Measurements from ENCODE around the gene PAGR1.
"Not testable (repeated sequence)": the region's sequence is repeated elsewhere in the genome, so short reads cannot be mapped to it uniquely, and the experiment has no call there.

The PAGR1 gene

DNA sequence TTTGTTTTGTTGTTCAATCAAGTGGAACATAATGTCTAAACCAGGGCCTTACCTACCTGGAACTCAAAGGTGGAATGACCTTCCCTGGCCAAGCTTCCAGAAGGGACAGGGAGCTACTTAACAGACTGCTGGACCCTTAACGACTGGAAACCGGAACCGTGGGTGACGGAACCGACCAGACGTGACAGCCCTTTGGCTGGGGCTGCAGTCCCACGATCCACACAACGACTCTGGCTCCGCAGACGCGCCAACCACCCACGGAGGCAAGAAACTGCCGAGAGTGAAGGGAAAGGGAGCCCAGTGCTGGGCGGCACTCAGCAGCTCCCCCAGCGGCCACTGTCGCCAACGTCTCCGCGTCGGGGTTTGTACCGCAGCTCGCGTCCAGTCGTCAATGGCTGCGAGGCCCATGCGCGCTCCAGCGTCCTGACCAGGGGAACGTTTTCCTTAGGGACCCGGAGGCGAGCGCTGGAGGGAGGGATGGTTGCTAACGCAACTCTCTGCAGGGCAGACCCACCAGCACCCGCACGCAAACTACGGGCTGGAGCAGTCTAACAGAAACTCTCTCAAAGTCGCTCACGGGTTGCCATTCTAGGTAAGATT lies 31.0 kb upstream of the PAGR1 start:
- Histone ChIP-seq H2AFZ (ENCODE audit: low read depth) (no peak overlapping the region), H3K79me2 (ENCODE audit: insufficient read depth, low read depth) (no peaks in the 10 kb centered on the region), H3K36me3 (ENCODE audit: insufficient read depth) (no peaks in the 10 kb centered on the region), H3K27me3 (ENCODE audit: insufficient read depth, low read depth) (no peaks in the 10 kb centered on the region), H3K4me3 (IDR thresholded peaks at IDR 0.05; ENCODE audit: insufficient read depth, low read depth, low read length) (no peak overlapping the region), H3K4me1 (ENCODE audit: low read depth, poor library complexity, severe bottlenecking) (no peaks in the 10 kb centered on the region), H3K27ac (no peak overlapping the region), H3K4me2 (no peak overlapping the region), H4K20me1 (ENCODE audit: insufficient read depth) (no peaks in the 10 kb centered on the region), H3K9ac (no peak overlapping the region)
- TF ChIP-seq, protein P1, sequence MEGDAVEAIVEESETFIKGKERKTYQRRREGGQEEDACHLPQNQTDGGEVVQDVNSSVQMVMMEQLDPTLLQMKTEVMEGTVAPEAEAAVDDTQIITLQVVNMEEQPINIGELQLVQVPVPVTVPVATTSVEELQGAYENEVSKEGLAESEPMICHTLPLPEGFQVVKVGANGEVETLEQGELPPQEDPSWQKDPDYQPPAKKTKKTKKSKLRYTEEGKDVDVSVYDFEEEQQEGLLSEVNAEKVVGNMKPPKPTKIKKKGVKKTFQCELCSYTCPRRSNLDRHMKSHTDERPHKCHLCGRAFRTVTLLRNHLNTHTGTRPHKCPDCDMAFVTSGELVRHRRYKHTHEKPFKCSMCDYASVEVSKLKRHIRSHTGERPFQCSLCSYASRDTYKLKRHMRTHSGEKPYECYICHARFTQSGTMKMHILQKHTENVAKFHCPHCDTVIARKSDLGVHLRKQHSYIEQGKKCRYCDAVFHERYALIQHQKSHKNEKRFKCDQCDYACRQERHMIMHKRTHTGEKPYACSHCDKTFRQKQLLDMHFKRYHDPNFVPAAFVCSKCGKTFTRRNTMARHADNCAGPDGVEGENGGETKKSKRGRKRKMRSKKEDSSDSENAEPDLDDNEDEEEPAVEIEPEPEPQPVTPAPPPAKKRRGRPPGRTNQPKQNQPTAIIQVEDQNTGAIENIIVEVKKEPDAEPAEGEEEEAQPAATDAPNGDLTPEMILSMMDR (conservative IDR thresholded peaks at IDR 0.05; ENCODE audit: low read depth, low read length) = no peak

DNA sequence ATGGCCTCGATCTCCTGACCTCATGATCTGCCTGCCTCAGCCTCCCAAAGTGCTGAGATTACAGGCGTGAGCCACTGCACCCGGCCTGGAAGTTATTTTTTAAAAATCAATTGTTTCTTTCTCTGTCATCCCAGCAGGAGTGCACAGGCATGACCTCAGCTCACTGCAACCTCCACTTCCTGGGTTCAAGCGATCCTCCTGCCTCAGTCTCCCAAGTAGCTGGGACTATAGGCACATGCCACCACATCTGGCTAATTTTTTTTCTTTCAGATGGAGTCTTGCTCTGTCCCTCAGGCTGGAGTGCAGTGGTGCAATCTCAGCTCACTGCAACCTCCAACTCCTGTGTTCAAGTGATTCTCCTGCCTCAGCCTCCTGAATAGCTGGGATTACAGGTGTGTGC lies 28.8 kb upstream of the PAGR1 start:
- H4K20me1 ChIP-seq (ENCODE audit: insufficient read depth); H2AFZ ChIP-seq (ENCODE audit: low read depth); H3K9ac ChIP-seq; H3K27ac ChIP-seq; H3K36me3 ChIP-seq (ENCODE audit: insufficient read depth); H3K4me3 ChIP-seq (IDR thresholded peaks at IDR 0.05; ENCODE audit: insufficient read depth, low read depth, low read length); H3K4me1 ChIP-seq (ENCODE audit: low read depth, poor library complexity, severe bottlenecking); H3K27me3 ChIP-seq (ENCODE audit: insufficient read depth, low read depth); H3K4me2 ChIP-seq: not testable (repeated sequence)
- H3K79me2 ChIP-seq (ENCODE audit: insufficient read depth, low read depth) = peaks cover 16% of the 10 kb centered on the region

DNA sequence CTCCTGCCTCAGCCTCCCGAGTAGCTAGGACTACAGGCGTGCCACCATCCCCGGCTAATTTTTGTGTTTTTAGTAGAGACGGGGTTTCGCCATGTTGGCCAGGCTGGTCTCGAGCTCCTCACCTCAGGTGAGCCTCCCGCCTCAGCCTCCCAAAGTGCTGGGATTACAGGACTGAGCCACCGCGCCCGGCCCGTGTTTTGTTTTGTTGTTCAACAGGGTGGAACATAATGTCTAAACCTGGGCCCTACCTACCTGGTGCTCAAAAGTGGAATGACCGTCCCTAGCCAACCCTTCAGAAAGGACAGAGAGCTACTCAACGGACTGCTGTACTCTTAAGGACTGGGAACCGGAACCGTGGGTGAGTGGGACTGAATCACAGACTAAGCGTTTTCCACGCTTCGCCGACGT lies 26.2 kb upstream of the PAGR1 start:
- H3K4me3 ChIP-seq (IDR thresholded peaks at IDR 0.05; ENCODE audit: insufficient read depth, low read depth, low read length) = no peak overlapping the region
- no peaks in the 10 kb centered on the region for H4K20me1 ChIP-seq (ENCODE audit: insufficient read depth)
- TF ChIP-seq, protein P1 (conservative IDR thresholded peaks at IDR 0.05; ENCODE audit: low read depth, low read length) = no peak
- peak overlapping the region; percentile 39; the same call in 1 of the 2 replicates for H3K9ac ChIP-seq
- H3K4me1 ChIP-seq (ENCODE audit: low read depth, poor library complexity, severe bottlenecking) = peaks cover 18% of the 10 kb centered on the region
- H3K79me2 ChIP-seq (ENCODE audit: insufficient read depth, low read depth) = peaks cover 43% of the 10 kb centered on the region
- H3K36me3 ChIP-seq (ENCODE audit: insufficient read depth) = no peaks in the 10 kb centered on the region
- no peaks in the 10 kb centered on the region for H3K27me3 ChIP-seq (ENCODE audit: insufficient read depth, low read depth)
- peak overlapping the region; percentile 43; the same call in 1 of the 2 replicates for H3K4me2 ChIP-seq
- peak overlapping the region; percentile 55 for H3K27ac ChIP-seq
- peak overlapping the region; percentile 88 for H2AFZ ChIP-seq (ENCODE audit: low read depth)

DNA sequence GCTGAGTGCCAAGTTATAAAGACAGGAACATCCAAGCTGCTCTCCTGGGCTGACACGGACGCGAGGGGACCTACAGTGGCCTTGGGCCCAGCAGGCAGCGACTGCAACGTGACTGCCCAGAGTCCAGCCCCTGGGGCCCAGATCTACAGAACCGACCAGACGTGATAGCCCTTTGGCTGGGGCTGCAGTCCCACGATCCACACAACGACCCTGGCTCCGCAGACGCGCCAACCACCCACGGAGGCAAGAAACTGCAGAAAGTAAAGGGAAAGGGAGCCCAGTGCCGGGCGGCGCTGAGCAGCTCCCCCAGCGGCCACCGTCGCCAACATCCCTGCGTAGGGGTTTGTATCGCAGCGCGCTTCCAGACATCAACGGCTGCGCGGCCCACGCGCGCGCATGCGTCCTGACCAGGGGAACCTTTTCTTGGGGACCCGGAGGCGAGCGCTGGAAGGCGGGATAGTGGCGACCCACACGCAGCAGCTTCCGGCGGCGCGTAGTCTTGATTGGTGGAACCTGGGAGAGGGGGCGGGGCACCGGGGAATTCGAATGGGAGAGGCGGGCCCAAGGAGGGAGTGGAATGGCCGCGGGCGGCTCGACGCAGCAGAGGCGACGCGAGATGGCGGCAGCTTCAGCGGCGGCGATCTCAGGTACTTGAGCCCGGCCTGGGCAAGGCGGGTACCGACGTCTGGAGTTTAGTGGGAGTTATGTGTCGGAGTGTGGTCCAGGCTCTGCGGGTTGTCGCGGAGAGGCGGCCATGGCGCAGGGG lies 25.6 kb upstream of the PAGR1 start, which contains the start of gene KIF22:
KIF22 (plus strand) TSS at position 569 of the 766 bp plus-strand sequence; CDS start at position 578, 9 bp downstream.
- TF ChIP-seq, protein P1 (conservative IDR thresholded peaks at IDR 0.05; ENCODE audit: low read depth, low read length) = peak; percentile 63
- peak within 1 kb of the TSS; percentile 55 for H3K27ac ChIP-seq
- peak within 1 kb of the TSS; percentile 88 for H2AFZ ChIP-seq (ENCODE audit: low read depth)
- H3K9ac ChIP-seq = peak within 1 kb of the TSS; percentile 79
- H3K79me2 ChIP-seq (ENCODE audit: insufficient read depth, low read depth) = peaks cover 48% of the 10 kb centered on the region
- H3K36me3 ChIP-seq (ENCODE audit: insufficient read depth) = no peaks in the 10 kb centered on the region
- H4K20me1 ChIP-seq (ENCODE audit: insufficient read depth) = no peaks in the 10 kb centered on the region
- peak within 1 kb of the TSS; percentile 93 for H3K4me2 ChIP-seq
- H3K4me3 ChIP-seq (IDR thresholded peaks at IDR 0.05; ENCODE audit: insufficient read depth, low read depth, low read length) = no peak within 1 kb of the TSS
- peaks cover 18% of the 10 kb centered on the region for H3K4me1 ChIP-seq (ENCODE audit: low read depth, poor library complexity, severe bottlenecking)
- H3K27me3 ChIP-seq (ENCODE audit: insufficient read depth, low read depth) = no peaks in the 10 kb centered on the region
